GM11168 (cell line): Measurements from ENCODE around the gene THBS2.

Experiments used
- in situ Hi-C: fragments of 300-500 bp; cut with MboI; formaldehyde crosslinking; loops from one replicate; pipeline ENCODE4 v1.12.0; 2022; ENCODE audit warnings: low sequenced_read_pairs; ENCODE audit not compliant: unreplicated experiment

Gene THBS2

GRCh38 chr6:169251822-169252504, 1.7 kb downstream of the THBS2 start:
- in situ Hi-C loops = no loop called here

GRCh38 chr6:169251371-169251802, 2.3 kb downstream of the THBS2 start:
- in situ Hi-C loops = no loop called here

- in situ Hi-C loops = no loop called here
Observed at GRCh38 chr6:169250660-169251059, 3.0 kb downstream of the THBS2 start.

GRCh38 chr6:169249057-169249456, 4.6 kb downstream of the THBS2 start:
- in situ Hi-C loops = no loop called here

- in situ Hi-C loops = no loop called here
Observed at GRCh38 chr6:169248521-169248971, 5.1 kb downstream of the THBS2 start.

GRCh38 chr6:169247991-169248390, 5.7 kb downstream of the THBS2 start:
- in situ Hi-C loops = no loop called here

- in situ Hi-C loops = no loop called here
Observed at GRCh38 chr6:169247419-169247818, 6.2 kb downstream of the THBS2 start.

GRCh38 chr6:169246445-169246844, 7.2 kb downstream of the THBS2 start:
- in situ Hi-C loops = no loop called here

GRCh38 chr6:169244684-169245383, 8.8 kb downstream of the THBS2 start:
- in situ Hi-C loops = no loop called here

GRCh38 chr6:169243661-169244060, 10.0 kb downstream of the THBS2 start:
- in situ Hi-C loops = no loop called here

- in situ Hi-C loops = no loop called here
Observed at GRCh38 chr6:169243186-169243585, 10.5 kb downstream of the THBS2 start.

GRCh38 chr6:169241688-169242350, 11.8 kb downstream of the THBS2 start:
- in situ Hi-C loops = no loop called here

- in situ Hi-C loops = no loop called here
Observed at GRCh38 chr6:169240591-169241390, 12.9 kb downstream of the THBS2 start.

GRCh38 chr6:169240125-169240524, 13.5 kb downstream of the THBS2 start:
- in situ Hi-C loops = no loop called here

- in situ Hi-C loops = no loop called here
Observed at GRCh38 chr6:169239181-169239580, 14.5 kb downstream of the THBS2 start.

GRCh38 chr6:169238766-169239165, 14.9 kb downstream of the THBS2 start:
- in situ Hi-C loops = no loop called here

- in situ Hi-C loops = no loop called here
Observed at GRCh38 chr6:169237496-169238134, 16.0 kb downstream of the THBS2 start.

- in situ Hi-C loops = no loop called here
Observed at GRCh38 chr6:169236988-169237387, 16.7 kb downstream of the THBS2 start.

GRCh38 chr6:169236545-169236944, 17.1 kb downstream of the THBS2 start:
- in situ Hi-C loops = no loop called here

GRCh38 chr6:169235286-169235685, 18.4 kb downstream of the THBS2 start:
- in situ Hi-C loops = no loop called here
